MCF 10A (cell line): ENCODE data around the gene SLC44A5. TPM values are rescaled to one million over a fixed set of nuclear protein-coding genes. Genes with fewer than 3 reads are reported as not detected.

ENCODE experiments used
- BruUV-seq: library from RNA; stranded (reverse); fragments of 400-500 nt; replicated peaks from 2 replicates; lab custom pipeline; 2021; lab: Mats Ljungman, UMichigan
- CTCF ChIA-PET: fragments of 300-600 bp; sonication (Branson Sonifier 250); formaldehyde crosslinking; extraction: SDS; loops from one replicate; lab custom pipeline; 2021; ENCODE audit warnings: antibody characterized with exemption, inconsistent platforms; lab: Yijun Ruan, JAX
- POLR2A ChIA-PET: fragments of 300-600, 350-650 bp; sonication (Branson Sonifier 250); formaldehyde crosslinking; extraction: SDS; loops from one replicate; lab custom pipeline; 2020; ENCODE audit warnings: antibody characterized with exemption, inconsistent platforms; lab: Yijun Ruan, JAX
- DNase-seq: peaks from one replicate; pipeline ENCODE4 v3.0.0-alpha.2; 2018; ENCODE audit not compliant: unreplicated experiment
- H3K27ac Mint-ChIP-seq: one replicate; pipeline ENCODE4 v1.8.0; 2022; ENCODE audit warnings: mild to moderate bottlenecking, low read depth, mixed read lengths; ENCODE audit not compliant: unreplicated experiment
- H3K27me3 Mint-ChIP-seq: one replicate; pipeline ENCODE4 v1.8.0; 2022; ENCODE audit warnings: mixed read lengths; ENCODE audit not compliant: insufficient read depth, unreplicated experiment
- H3K36me3 Mint-ChIP-seq: one replicate; pipeline ENCODE4 v1.8.0; 2022; ENCODE audit warnings: mild to moderate bottlenecking, moderate library complexity, mixed read lengths; ENCODE audit not compliant: insufficient read depth, unreplicated experiment
- H3K4me1 Mint-ChIP-seq: one replicate; pipeline ENCODE4 v1.8.0; 2022; ENCODE audit warnings: mixed read lengths; ENCODE audit not compliant: insufficient read depth, unreplicated experiment
- H3K4me3 Mint-ChIP-seq: one replicate; pipeline ENCODE4 v1.8.0; 2022; ENCODE audit warnings: mild to moderate bottlenecking, moderate library complexity, mixed read lengths; ENCODE audit not compliant: unreplicated experiment
- H3K9me3 Mint-ChIP-seq: one replicate; pipeline ENCODE4 v1.8.0; 2022; ENCODE audit warnings: mixed read lengths; ENCODE audit not compliant: unreplicated experiment
- CTCF ChIP-seq: fragments of 200-600 bp; IDR thresholded peaks from one replicate; pipeline ENCODE4 v1.8.0; 2022; ENCODE audit warnings: antibody characterized with exemption, mild to moderate bottlenecking; ENCODE audit not compliant: unreplicated experiment
- intact Hi-C: fragments of 100-400 bp; cut with micrococcal nuclease; formaldehyde crosslinking; loops from 2 replicates; pipeline ENCODE4 v1.14.1; 2022
- total RNA-seq: library from RNA; stranded (reverse); gene quantifications from 2 replicates; pipeline ENCODE4 v1.2.3, GENCODE V29; 2022

The SLC44A5 gene
- total RNA-seq, 1 experiment from 2014 or later, result 14.3 TPM

- Mint-ChIP-seq H3K9me3 (no peaks in the 10 kb centered on the region), H3K4me3 (no peak overlapping the region), H3K4me1 (no peaks in the 10 kb centered on the region), H3K27me3 (peaks cover 10% of the 10 kb centered on the region), H3K27ac (no peak overlapping the region), H3K36me3 (no peaks in the 10 kb centered on the region)
- POLR2A ChIA-PET, result interaction anchor here (0.9 kb wide), 1 partner anchor 18 kb away, joined by 3 read pairs; no protein-coding TSS in a partner anchor
- CTCF ChIA-PET, result no interaction called here
- intact Hi-C loops, result no loop called here
- no TSS peak for BruUV-seq
- DNase-seq, result no peak
- TF ChIP-seq CTCF, result no peak
Measured at GRCh38 chr1:75521658-75522057, 89.3 kb downstream of the SLC44A5 start.

GRCh38 chr1:75520862-75521475 lies 89.9 kb downstream of the SLC44A5 start:
- TF ChIP-seq CTCF, result no peak
- no peak for DNase-seq
- H3K9me3 Mint-ChIP-seq, result no peaks in the 10 kb centered on the region
- no peak overlapping the region for H3K4me3 Mint-ChIP-seq
- H3K27me3 Mint-ChIP-seq, result peaks cover 11% of the 10 kb centered on the region
- H3K4me1 Mint-ChIP-seq, result no peaks in the 10 kb centered on the region
- no TSS peak for BruUV-seq
- H3K27ac Mint-ChIP-seq, result no peak overlapping the region
- ChIA-PET CTCF (interaction anchor here (0.8 kb wide), 1 partner anchor 254 kb away, joined by 3 read pairs; no protein-coding TSS in a partner anchor), POLR2A (interaction anchor here (0.9 kb wide), 1 partner anchor 19 kb away, joined by 3 read pairs; no protein-coding TSS in a partner anchor)
- intact Hi-C loops, result no loop called here
- no peaks in the 10 kb centered on the region for H3K36me3 Mint-ChIP-seq

- POLR2A ChIA-PET, result no interaction called here
- Mint-ChIP-seq H3K4me3 (no peak overlapping the region), H3K27ac (no peak overlapping the region), H3K4me1 (no peaks in the 10 kb centered on the region), H3K27me3 (peaks cover 11% of the 10 kb centered on the region), H3K36me3 (no peaks in the 10 kb centered on the region), H3K9me3 (no peaks in the 10 kb centered on the region)
- BruUV-seq, result no TSS peak
- CTCF ChIA-PET, result no interaction called here
- no peak for TF ChIP-seq CTCF
- intact Hi-C loops, result no loop called here
- DNase-seq, result no peak
Measured at GRCh38 chr1:75519651-75520427, 91.1 kb downstream of the SLC44A5 start.

GRCh38 chr1:75518686-75519085 lies 92.2 kb downstream of the SLC44A5 start:
- Mint-ChIP-seq H3K4me1 (peaks cover 5% of the 10 kb centered on the region), H3K4me3 (no peak overlapping the region), H3K27ac (no peak overlapping the region), H3K27me3 (peaks cover 11% of the 10 kb centered on the region), H3K36me3 (no peaks in the 10 kb centered on the region), H3K9me3 (no peaks in the 10 kb centered on the region)
- no TSS peak for BruUV-seq
- no peak for DNase-seq
- no peak for TF ChIP-seq CTCF
- ChIA-PET POLR2A (no interaction called here), CTCF (no interaction called here)
- intact Hi-C loops, result no loop called here
